ACC112 (cell line): ENCODE measurements around the gene GALNT14.

ENCODE experiments used
- H2AFZ ChIP-seq: fragments of 200-600 bp; sonication (generic); one replicate; pipeline ENCODE4 v1.6.0; 2017; ENCODE audit warnings: antibody characterized with exemption, low read length; ENCODE audit not compliant: unreplicated experiment
- H3K27ac ChIP-seq: fragments of 200-600 bp; sonication (generic); 2 replicates; pipeline ENCODE4 v1.5.1; 2014; ENCODE audit warnings: low read depth, mild to moderate bottlenecking, antibody characterized with exemption, low read length, moderate library complexity
- H3K27me3 ChIP-seq: fragments of 200-600 bp; sonication (generic); 2 replicates; pipeline ENCODE4 v1.6.1; 2014; ENCODE audit warnings: mild to moderate bottlenecking, antibody characterized with exemption, low read length, moderate library complexity, mixed read lengths; ENCODE audit not compliant: insufficient read depth
- H3K36me3 ChIP-seq: fragments of 200-600 bp; sonication (generic); 2 replicates; pipeline ENCODE4 v1.6.1; 2016; ENCODE audit warnings: mild to moderate bottlenecking, antibody characterized with exemption, low read length, moderate library complexity, mixed read lengths; ENCODE audit not compliant: insufficient read depth
- H3K4me1 ChIP-seq: fragments of 200-600 bp; sonication (generic); one replicate; pipeline ENCODE4 v1.6.1; 2016; ENCODE audit warnings: low read length, mixed read lengths; ENCODE audit not compliant: insufficient read depth, unreplicated experiment, control insufficient read depth
- H3K4me3 ChIP-seq: fragments of 200-600 bp; sonication (generic); 2 replicates; pipeline ENCODE4 v1.5.1; 2014; ENCODE audit warnings: mild to moderate bottlenecking, low read depth, low read length
- H3K79me2 ChIP-seq: fragments of 200-600 bp; sonication (generic); one replicate; pipeline ENCODE4 v1.6.0; 2016; ENCODE audit warnings: low read length; ENCODE audit not compliant: control insufficient read depth, unreplicated experiment, insufficient read depth

The GALNT14 gene

DNA sequence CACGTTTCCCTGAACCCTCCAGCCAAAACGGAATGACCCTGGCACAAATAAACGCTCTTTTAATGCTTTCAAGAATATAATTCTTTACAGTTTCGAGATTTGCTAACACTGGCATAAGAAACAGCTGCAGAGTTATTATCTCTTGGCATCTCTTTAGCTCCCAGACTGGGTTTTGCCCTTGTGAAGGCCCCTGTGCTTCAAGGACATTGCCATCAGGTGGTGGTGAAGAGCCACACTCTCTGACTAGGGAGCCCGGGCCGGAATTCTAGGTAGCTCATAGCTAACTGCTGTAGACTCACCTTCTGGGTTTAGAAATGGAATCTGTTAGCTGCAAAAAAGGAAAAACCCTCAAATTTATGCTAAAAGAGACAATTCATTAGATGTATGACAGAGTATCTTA, 13.3 kb upstream of the GALNT14 start:
- Histone ChIP-seq H3K4me1 (no peaks in the 10 kb centered on the region), H3K36me3 (no peaks in the 10 kb centered on the region), H2AFZ (no peak overlapping the region), H3K4me3 (no peak overlapping the region), H3K79me2 (no peaks in the 10 kb centered on the region), H3K27ac (no peak overlapping the region), H3K27me3 (peaks cover 12% of the 10 kb centered on the region; the same call in 1 of the 2 replicates)

- Histone ChIP-seq H3K4me3 (no peak overlapping the region), H3K79me2 (no peaks in the 10 kb centered on the region), H3K4me1 (no peaks in the 10 kb centered on the region), H3K27me3 (peaks cover 11% of the 10 kb centered on the region; the same call in 1 of the 2 replicates), H2AFZ (no peak overlapping the region), H3K27ac (no peak overlapping the region), H3K36me3 (no peaks in the 10 kb centered on the region)
Observed at GRCh38 chr2:31150120-31150670, 12.0 kb upstream of the GALNT14 start.

DNA sequence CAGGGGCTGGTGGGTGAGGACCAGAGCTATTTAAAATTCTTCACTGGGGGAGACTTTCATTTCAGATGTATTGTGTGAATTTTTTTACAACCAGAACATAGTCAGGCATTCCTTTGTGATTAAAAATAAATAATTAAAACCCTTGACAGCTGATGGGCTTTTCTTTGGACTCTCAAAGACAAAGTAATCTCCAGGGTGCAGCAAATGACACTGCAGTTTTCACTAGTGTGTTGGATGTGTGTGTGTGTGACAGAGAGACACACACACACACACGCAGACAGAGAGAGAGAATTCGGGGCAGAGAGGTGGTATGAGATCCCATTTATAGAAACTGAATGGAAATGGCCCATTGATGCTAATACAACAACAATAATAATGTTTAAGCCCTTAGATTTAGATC, 10.3 kb upstream of the GALNT14 start:
- Histone ChIP-seq H3K4me1 (no peaks in the 10 kb centered on the region), H2AFZ (no peak overlapping the region), H3K27me3 (peaks cover 18% of the 10 kb centered on the region), H3K36me3 (no peaks in the 10 kb centered on the region), H3K27ac (no peak overlapping the region), H3K4me3 (no peak overlapping the region), H3K79me2 (no peaks in the 10 kb centered on the region)

GRCh38 chr2:31147645-31148044, 9.4 kb upstream of the GALNT14 start:
- no peaks in the 10 kb centered on the region for H3K36me3 ChIP-seq
- no peaks in the 10 kb centered on the region for H3K79me2 ChIP-seq
- H3K27me3 ChIP-seq, result peaks cover 20% of the 10 kb centered on the region
- no peaks in the 10 kb centered on the region for H3K4me1 ChIP-seq
- no peak overlapping the region for H3K4me3 ChIP-seq
- H3K27ac ChIP-seq, result no peak overlapping the region
- no peak overlapping the region for H2AFZ ChIP-seq

DNA sequence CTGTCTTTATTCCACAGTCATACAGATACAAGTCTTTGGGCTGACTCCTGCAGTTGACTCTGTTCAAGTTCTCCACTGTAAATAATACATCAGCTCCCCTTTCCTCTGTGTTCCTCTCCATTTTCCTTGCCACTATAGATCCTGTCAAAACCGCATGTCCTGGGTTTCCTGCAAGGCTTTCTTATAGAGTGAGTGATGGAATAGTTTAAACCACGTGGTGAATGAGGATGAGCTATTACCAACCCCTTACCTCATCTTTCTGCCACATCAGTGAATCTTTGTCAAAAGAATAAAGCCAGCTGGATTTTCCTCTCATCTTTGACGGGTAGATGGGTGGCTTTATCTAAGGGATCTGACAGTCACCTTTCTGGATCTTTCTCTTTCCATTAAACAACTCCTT, 3.9 kb upstream of the GALNT14 start:
- H3K79me2 ChIP-seq, result no peaks in the 10 kb centered on the region
- no peaks in the 10 kb centered on the region for H3K36me3 ChIP-seq
- H3K27me3 ChIP-seq, result peaks cover 63% of the 10 kb centered on the region
- no peaks in the 10 kb centered on the region for H3K4me1 ChIP-seq
- no peak overlapping the region for H2AFZ ChIP-seq
- no peak overlapping the region for H3K4me3 ChIP-seq
- no peak overlapping the region for H3K27ac ChIP-seq

DNA sequence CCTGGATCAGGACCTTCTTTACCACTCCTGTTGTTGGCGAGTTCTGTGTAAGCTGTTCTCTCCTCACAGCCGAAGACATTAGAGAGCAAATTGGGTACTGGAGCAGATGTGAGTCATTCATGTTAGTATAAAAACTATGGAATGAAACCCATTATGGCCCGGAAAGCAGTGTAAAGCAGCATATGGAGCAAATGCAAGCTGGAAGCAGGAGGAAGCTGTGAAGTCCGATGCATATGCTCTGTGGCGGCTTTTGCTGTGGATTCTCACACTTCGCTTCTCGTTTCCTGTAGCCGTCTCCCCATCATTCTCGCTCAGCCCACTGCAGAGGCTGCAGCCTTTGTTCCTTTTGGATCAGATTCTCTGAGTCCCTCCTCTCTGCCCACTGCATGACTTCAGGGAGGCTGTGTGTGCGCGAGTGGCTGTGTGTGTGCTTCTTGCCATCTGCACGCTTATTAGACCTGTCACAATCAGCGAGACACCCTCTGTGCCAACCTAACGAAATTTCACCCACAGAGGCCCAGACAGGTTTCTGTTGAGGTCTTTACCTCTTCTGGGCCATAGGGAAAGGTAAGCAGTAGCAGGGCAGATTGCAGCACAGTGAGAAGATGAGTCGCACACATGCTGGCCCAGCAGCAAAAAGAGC, 3.3 kb upstream of the GALNT14 start:
- Histone ChIP-seq H3K4me1 (no peaks in the 10 kb centered on the region), H3K79me2 (no peaks in the 10 kb centered on the region), H3K4me3 (no peak overlapping the region), H3K36me3 (no peaks in the 10 kb centered on the region), H3K27ac (no peak overlapping the region), H2AFZ (no peak overlapping the region), H3K27me3 (peaks cover 69% of the 10 kb centered on the region)

DNA sequence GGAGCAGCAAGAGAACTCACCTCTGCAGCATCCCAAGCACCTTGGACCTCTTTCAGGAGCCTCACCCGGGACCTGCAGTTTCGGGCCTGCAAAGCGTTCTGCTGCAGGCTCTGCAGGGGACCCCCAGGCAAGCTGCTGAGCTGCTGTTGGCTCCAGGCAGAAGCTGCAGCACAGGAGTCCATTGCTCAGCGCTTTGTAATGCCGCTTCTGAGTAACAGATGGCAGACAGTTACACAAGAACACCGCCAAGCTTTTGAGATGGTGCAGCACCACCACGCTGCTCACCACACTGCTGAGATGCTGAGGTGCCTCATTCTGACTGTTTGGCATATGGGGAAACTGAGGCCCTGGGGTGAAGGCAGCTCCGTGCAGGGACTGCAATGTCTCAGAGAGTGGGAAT, 1.9 kb upstream of the GALNT14 start:
- Histone ChIP-seq H3K4me1 (no peaks in the 10 kb centered on the region), H3K27me3 (peaks cover 83% of the 10 kb centered on the region)

GRCh38 chr2:31139671-31140070, 1.4 kb upstream of the GALNT14 start:
- no peaks in the 10 kb centered on the region for H3K4me1 ChIP-seq
- no peak overlapping the region for H3K4me3 ChIP-seq
- H3K27ac ChIP-seq, result no peak overlapping the region
- no peaks in the 10 kb centered on the region for H3K79me2 ChIP-seq
- H3K36me3 ChIP-seq, result no peaks in the 10 kb centered on the region
- no peak overlapping the region for H2AFZ ChIP-seq
- peaks cover 87% of the 10 kb centered on the region for H3K27me3 ChIP-seq

More for the DNA sequence above, 1.9 kb upstream of the GALNT14 start:
- no peaks in the 10 kb centered on the region for H3K36me3 ChIP-seq
- H3K79me2 ChIP-seq, result no peaks in the 10 kb centered on the region
- H2AFZ ChIP-seq, result no peak overlapping the region
- H3K27ac ChIP-seq, result no peak overlapping the region
- no peak overlapping the region for H3K4me3 ChIP-seq

DNA sequence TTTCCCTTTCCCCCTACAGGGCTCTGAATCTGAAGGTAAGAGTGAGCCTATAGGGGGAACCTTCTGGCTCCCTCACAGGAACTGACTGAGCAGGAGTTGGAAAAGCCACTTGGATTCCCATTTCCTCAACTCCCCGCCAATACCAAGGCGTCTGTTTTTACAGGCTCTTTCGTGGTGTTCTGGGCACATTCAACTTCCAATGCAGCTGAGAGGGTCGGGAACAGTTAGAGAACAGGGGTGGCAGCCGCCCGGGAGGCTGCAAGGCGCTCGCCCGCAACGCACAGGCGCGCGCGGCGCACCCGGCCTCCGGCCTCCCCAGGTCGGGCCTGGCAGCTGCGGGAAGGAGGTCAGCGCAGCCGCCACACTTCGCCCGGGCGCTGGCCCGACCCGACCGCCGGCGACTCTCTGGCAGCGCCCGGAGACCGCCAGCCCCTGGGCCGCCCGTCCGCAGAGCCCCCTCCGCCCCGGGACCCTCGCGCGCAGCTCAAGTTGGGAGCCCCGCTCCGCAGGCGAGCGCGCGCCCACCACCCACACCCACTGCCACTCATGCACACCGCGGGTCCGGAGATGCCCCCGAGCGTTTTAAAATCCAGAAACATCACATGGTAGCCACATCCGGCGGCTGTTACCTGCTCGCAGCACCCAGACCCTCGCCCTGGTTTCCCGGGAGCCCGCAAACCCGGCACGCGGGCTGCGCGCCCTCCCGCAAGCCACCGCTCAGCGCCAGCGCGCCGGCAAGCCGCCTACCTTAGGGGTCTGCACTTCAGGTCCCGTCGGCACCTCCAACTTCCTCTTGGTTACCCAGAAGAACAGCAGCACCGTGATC, 816 bp downstream of the GALNT14 start:
- Histone ChIP-seq H3K36me3 (no peaks in the 10 kb centered on the region), H3K4me3 (peak overlapping the region; percentile 69), H3K79me2 (no peaks in the 10 kb centered on the region), H3K4me1 (no peaks in the 10 kb centered on the region), H3K27me3 (peaks cover 84% of the 10 kb centered on the region), H3K27ac (no peak overlapping the region), H2AFZ (no peak overlapping the region)

GRCh38 chr2:31136732-31137131, 1.5 kb downstream of the GALNT14 start:
- Histone ChIP-seq H3K79me2 (no peaks in the 10 kb centered on the region), H3K27me3 (peaks cover 77% of the 10 kb centered on the region), H2AFZ (no peak overlapping the region), H3K36me3 (no peaks in the 10 kb centered on the region), H3K4me3 (no peak overlapping the region), H3K27ac (no peak overlapping the region), H3K4me1 (no peaks in the 10 kb centered on the region)

DNA sequence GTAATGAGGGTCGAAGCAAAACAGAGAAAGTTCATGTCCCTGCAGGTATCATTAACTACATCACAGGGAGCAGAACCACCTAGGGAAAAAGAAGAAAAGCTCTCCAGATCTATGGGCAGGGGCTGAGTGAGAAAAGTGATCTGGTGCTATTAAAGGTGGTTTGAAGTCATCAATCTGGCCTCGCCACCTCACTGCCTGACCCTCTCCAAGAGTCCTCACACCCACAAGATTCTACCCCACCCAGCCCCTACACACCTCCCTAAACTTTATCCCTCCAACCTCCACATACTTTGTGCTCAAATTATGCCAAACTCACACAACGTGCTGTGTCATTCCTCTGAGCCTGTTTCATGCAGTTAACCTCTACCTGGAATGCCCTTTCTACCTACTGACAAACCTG, 2.2 kb downstream of the GALNT14 start:
- H2AFZ ChIP-seq, result no peak overlapping the region
- peaks cover 74% of the 10 kb centered on the region for H3K27me3 ChIP-seq
- H3K79me2 ChIP-seq, result no peaks in the 10 kb centered on the region
- no peak overlapping the region for H3K4me3 ChIP-seq
- no peak overlapping the region for H3K27ac ChIP-seq
- H3K4me1 ChIP-seq, result no peaks in the 10 kb centered on the region
- H3K36me3 ChIP-seq, result no peaks in the 10 kb centered on the region
